NCI-H2227 (cell line): ENCODE measurements around the gene SUN2.

Experiments
- DNase-seq: peaks from one replicate; lab custom pipeline; 2025; ENCODE audit not compliant: unreplicated experiment; lab: John Stamatoyannopoulos, UW

The SUN2 gene

DNA sequence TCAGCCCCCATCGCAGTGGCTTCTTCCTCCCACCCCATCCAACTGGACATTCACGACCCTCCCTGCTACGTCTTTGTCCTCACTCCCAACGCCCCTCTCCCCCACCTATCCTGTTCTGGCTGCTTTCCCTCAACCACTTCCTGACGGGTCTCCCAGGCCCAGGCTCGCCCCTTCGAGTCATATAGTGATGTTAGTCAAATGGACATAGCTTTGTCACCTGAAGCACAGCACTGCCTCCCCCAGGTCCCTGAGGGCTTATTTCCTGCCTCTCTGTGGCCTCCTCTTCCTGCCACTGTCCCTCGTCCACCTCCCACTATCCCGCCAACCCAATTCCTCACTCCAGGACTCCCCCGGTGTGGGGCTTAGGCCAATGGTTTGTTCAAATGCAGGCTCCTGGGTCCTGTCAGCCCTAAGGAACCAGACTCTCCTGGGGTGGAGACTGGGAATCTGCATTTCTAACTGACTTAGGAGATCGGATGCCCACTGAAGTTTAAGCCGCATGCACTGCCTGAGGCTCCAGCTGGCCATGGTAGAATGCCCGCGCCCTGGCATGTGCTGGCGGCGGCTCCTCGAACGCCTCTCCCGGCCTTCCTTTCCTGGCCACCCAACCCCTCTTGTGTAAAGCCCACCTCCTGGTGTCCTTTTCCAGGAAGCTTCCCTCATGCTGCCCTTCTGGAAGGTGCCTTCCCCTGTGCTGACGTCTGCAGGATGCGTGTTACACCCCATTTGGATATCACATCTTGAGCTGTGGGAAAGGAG, 18.3 kb downstream of the SUN2 start:
- no peak for DNase-seq

- DNase-seq, result no peak
Observed at GRCh38 chr22:38736257-38736570, 19.6 kb downstream of the SUN2 start.

DNA sequence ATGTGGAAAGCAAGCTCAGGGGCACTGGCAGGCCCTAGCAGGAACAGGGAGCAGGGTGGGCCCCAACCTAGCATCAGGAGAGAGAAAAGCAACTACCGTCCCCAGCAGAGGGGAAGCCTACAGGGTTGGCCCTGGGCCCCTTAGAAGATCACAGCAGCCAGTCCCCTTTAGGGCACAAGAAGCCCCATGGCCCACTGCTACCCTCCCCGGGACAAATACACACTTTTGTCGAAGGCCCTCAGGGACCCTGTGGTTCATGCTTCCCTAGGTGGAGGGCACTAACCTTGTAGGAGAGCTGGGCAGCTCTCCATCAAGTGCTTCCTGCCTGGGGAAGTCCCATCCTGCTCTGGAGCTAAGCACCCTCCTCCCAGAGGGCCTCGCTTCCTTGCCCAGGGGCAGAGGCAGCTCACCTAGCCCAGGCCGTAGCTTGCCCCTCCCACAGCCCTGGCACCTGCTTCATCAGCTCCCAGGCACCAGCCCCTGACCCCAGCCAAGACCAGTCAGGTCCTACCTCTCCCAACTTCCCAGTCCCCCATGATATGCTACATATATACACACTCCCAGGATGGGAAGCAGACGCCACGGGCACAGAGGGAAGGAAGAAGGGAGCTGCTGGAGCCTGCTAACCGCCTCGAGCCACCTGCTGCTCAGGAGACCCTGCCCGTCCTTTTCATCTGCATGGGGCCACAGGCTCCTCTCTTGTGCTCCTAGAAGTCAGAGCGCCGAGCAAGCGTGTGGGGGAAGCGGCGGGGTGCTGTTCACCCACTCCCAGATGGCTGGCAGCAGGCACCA, 20.1 kb downstream of the SUN2 start:
- no peak for DNase-seq

DNA sequence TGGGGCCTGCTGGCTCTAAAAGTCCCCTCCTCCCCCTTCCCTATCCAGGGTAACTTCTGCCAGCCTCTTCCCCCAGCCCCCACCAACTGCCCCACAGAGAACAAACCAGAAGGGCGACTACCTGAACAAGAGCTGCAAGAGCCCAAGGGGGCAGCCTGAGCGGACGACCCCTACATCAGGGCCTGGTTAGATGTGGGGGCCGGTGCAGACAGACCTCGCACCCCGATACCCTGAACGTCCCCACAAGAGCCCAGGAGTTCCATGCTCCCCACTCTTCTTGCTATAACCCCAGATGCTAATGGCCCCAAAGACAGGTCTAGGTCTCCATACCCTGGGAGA, 20.7 kb downstream of the SUN2 start:
- no peak for DNase-seq

- DNase-seq, result no peak
Observed at GRCh38 chr22:38734421-38735100, 21.2 kb downstream of the SUN2 start.

GRCh38 chr22:38733724-38734381, 21.9 kb downstream of the SUN2 start:
- DNase-seq, result no peak

DNA sequence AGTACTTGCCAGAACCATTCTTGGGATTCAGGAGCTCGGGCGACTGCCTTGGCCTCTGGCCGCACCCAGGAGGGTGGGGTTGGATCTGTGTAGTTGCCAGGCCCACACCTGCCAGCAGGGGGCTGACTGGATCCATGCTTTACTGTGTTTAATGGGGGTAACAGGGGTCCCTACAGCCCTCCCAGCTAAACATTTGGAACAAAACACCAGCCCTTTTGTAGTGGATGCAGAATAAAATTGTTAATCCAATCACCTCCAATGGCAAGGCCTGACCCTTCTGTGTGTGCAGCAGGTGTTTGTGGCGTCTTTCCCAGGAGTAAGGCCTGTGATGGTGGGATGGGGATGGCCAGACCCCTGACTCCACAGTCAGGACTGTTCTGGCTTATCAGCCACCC, 22.5 kb downstream of the SUN2 start:
- DNase-seq, result peak; percentile 31

GRCh38 chr22:38732251-38732815, 23.5 kb downstream of the SUN2 start:
- DNase-seq, result no peak

DNA sequence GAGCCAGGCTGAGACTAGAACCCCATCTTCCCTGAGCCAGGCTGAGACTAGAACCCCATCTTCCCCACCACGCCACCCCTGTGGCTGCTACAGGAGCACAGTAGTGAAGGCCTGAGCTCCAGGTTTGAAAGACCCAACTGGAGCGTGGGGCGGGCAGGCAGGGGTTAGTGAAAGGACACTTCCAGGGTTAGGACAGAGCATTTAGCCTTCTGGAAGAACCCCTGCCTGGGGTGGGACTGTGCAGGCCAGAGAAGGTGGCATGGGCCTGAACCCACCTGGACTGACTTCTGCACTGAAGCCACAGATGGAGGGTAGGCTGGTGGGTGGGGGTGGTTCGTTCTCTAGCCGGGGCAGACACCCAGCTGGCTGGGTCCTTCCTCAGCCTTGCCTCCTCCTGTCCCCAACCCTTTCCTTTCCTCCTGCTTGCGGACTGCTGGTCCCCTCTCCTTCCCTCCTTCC, 24.1 kb downstream of the SUN2 start:
- no peak for DNase-seq

DNA sequence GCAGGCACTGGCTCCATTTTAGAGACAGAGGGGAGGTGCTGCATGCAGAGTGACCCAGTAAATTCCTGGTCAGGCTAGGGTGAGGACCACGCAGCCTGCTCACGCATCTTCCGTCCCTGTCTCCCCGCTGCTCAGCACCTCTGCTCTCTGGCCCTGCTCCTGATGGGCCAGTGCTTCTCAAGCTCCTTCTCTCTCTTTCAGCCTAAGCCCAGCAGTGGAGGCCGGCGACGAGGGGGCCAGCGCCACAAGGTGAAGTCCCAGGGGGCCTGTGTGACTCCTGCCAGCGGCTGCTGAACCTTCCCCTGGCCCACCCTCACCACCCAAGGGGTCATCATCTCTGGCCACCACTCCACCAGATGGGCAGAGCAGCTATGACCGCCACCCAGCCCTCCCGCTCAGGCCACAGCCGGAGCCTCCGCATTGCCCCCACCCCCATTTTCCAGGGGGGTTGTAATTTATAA, 25.4 kb downstream of the SUN2 start:
- no peak for DNase-seq

DNA sequence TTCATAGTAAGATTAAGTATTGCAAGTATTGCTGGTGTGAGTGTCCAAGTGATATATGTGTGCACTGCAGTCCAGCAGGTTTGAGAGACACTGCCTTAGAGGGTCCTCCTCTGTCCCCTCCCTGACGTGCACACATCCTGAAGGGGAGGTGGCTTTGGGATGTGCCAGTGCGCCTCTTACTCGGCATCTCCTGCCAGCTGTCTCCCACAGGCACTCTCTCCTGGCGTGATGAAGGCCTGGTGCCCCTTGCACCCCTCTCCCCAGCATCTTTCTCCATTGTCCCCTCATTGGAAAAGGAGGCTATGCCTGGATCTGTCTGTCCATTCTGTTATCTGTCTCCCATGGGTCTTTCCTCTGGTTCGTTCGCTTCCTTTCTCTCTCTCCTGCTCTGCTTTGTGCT, 25.9 kb downstream of the SUN2 start:
- DNase-seq, result no peak

- no peak for DNase-seq
Observed at GRCh38 chr22:38728871-38729796, 26.7 kb downstream of the SUN2 start.

DNA sequence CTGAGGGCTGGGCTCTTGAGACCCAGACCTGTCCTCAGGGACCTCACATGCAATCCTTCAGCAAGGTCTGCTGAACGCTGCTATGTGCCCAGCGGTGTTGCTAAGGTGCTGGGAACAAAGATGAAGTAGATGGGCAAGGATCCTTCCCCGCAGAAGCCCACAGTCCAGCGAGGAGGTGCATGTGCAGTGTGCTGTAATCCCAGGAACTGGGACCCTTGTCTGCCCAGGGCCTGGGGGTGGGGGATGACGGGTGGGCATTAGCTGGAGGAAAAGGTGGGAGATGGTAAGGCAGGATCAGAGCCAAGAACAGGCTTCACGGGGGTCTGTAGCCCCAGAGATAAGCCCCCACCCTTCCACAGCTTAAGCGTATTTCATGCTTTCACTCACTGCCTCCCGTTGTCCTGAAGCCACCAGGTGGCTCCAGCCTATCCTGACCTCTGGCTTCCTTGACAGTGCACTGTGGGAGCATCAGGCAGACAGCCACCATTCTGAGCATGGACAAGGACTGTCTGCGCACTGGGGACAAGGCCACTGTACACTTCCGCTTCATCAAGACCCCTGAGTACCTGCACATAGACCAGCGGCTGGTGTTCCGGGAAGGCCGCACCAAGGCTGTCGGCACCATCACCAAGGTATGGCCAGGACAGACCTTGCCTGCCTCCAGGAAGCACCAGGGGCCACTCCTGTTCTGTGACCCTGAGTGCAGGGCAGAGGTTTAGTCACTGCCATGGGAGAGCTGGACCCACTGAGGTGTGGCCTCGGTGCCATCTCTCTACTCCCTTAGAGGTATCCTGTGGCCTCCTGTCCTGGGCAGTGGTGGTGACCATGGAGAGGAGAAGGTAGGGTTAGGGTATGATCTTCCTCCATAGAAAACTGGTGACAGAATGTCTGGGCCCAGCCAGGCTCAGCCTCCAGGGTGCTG, 28.0 kb downstream of the SUN2 start:
- no peak for DNase-seq

DNA sequence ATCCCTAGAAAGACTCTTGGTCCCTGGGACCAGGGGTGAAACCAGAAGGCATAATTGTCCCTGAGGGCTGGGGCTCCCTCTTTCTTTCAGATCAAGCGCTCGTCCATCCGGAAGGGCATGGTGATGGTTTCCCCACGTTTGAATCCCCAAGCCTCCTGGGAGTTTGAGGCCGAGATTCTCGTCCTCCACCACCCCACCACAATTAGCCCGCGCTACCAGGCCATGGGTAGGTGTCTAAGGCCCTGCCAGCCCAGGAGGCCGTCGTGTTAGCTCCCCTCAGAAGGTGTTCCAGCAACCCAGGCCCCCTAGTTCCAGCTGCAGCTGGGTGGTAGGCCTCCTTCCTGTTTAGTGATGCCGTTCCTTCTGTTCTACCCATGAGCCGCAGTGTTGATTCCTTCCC, 28.7 kb downstream of the SUN2 start:
- DNase-seq, result no peak

- no peak for DNase-seq
Observed at GRCh38 chr22:38725900-38726655, 29.7 kb downstream of the SUN2 start.

GRCh38 chr22:38724926-38725571, 30.7 kb downstream of the SUN2 start:
- DNase-seq, result peak; percentile 20

GRCh38 chr22:38724176-38724575, 31.6 kb downstream of the SUN2 start:
- no peak for DNase-seq

DNA sequence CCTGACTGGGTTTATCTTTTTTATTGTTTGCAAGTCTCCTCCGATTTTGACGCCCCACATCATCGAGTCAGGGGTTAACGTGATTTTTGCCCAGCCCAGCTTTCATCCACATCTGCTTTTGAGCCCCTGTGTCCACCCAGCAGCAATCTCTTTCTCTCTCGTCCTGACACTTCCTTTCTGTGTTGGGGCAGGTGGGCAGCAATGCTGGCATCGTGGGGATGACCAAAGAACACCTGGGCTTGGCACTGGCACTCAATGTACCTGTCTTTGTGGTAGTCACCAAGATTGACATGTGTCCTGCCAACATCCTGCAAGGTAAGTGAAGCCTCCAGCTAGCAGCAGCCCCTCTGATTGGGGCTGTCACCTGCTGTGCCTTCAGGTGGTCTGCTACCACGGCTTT, 34.2 kb downstream of the SUN2 start:
- DNase-seq, result no peak
